Uterus (tissue), 2 donors: ENCODE data around the gene RUFY2.

Experiments used
- POLR2A ChIP-seq, 2 donors: fragments of 450-650 bp; IDR thresholded peaks; one replicate each; pipeline ENCODE4 v1.6.1; 2016; ENCODE audit warnings: antibody characterized with exemption in 2 of 2, mild to moderate bottlenecking in 1 of 2, moderate library complexity in 1 of 2
- TF ChIP-seq, protein P1 (sequence below), 4 experiments: fragments of 200-600 bp in 2 of 4; fragments of 450-650 bp in 2 of 4; sonication (generic) in 2 of 4; IDR thresholded peaks; one replicate each; pipeline ENCODE4 v1.5.1; 2016 to 2019; ENCODE audit warnings: antibody characterized with exemption in 4 of 4, mild to moderate bottlenecking in 2 of 4, moderate library complexity in 1 of 4

DNA sequence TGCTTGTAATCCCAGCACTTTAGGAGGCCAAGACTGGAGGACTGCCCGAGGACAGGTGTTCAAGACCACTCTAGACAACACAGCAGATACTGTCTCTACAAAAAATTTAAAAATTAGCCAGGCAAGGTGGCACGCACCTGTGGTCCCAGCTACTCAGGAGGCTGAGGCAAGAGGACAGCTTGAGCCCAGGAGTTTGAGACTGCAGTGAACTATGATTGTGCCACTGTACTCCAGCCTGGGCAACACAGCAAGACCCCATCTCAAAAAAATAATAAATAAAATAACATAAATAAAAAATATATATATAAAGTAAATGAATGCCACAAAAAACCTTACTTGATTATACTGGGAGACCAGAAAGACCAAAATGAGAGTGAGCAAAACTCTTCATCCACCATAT lies 53.5 kb downstream of the RUFY2 start:
- TF ChIP-seq, protein P1, sequence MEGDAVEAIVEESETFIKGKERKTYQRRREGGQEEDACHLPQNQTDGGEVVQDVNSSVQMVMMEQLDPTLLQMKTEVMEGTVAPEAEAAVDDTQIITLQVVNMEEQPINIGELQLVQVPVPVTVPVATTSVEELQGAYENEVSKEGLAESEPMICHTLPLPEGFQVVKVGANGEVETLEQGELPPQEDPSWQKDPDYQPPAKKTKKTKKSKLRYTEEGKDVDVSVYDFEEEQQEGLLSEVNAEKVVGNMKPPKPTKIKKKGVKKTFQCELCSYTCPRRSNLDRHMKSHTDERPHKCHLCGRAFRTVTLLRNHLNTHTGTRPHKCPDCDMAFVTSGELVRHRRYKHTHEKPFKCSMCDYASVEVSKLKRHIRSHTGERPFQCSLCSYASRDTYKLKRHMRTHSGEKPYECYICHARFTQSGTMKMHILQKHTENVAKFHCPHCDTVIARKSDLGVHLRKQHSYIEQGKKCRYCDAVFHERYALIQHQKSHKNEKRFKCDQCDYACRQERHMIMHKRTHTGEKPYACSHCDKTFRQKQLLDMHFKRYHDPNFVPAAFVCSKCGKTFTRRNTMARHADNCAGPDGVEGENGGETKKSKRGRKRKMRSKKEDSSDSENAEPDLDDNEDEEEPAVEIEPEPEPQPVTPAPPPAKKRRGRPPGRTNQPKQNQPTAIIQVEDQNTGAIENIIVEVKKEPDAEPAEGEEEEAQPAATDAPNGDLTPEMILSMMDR (IDR thresholded peaks at IDR 0.05), result no peak
- no peak for TF ChIP-seq POLR2A (IDR thresholded peaks at IDR 0.05)
